Osteocyte (in vitro differentiated cells): ENCODE data around the gene SLC38A8. TPM values are rescaled to one million over a fixed set of nuclear protein-coding genes. Genes with fewer than 3 reads are reported as not detected.

Source experiments
- DNase-seq: peaks from one replicate; pipeline ENCODE4 v3.0.0; 2021; ENCODE audit warnings: mixed read lengths; ENCODE audit not compliant: unreplicated experiment; ENCODE audit errors: extremely low spot score
- H3K27ac Mint-ChIP-seq: one replicate; pipeline ENCODE4 v1.8.0; 2021; ENCODE audit warnings: mild to moderate bottlenecking, mixed read lengths; ENCODE audit not compliant: unreplicated experiment
- H3K27me3 Mint-ChIP-seq: one replicate; pipeline ENCODE4 v1.8.0; 2021; ENCODE audit warnings: mixed read lengths; ENCODE audit not compliant: unreplicated experiment
- H3K36me3 Mint-ChIP-seq: one replicate; pipeline ENCODE4 v1.8.0; 2021; ENCODE audit warnings: mixed read lengths; ENCODE audit not compliant: unreplicated experiment
- H3K4me1 Mint-ChIP-seq: one replicate; pipeline ENCODE4 v1.8.0; 2021; ENCODE audit warnings: mixed read lengths; ENCODE audit not compliant: unreplicated experiment
- H3K4me3 Mint-ChIP-seq: one replicate; pipeline ENCODE4 v1.8.0; 2021; ENCODE audit warnings: mild to moderate bottlenecking, moderate library complexity, mixed read lengths; ENCODE audit not compliant: unreplicated experiment
- H3K9me3 Mint-ChIP-seq: one replicate; pipeline ENCODE4 v1.8.0; 2021; ENCODE audit warnings: mixed read lengths; ENCODE audit not compliant: unreplicated experiment
- total RNA-seq: library from RNA; stranded (reverse); gene quantifications from 2 replicates; pipeline ENCODE4 v1.2.1, GENCODE V29; 2021
- TF ChIP-seq, protein P1 (sequence below): fragments of 200-600 bp; sonication (generic); IDR thresholded peaks from 2 replicates; pipeline ENCODE4 v1.5.0; 2021; ENCODE audit warnings: antibody characterized with exemption, mild to moderate bottlenecking, moderate library complexity

The SLC38A8 gene
- total RNA-seq, 1 donor from 2014 or later: not detected

DNA sequence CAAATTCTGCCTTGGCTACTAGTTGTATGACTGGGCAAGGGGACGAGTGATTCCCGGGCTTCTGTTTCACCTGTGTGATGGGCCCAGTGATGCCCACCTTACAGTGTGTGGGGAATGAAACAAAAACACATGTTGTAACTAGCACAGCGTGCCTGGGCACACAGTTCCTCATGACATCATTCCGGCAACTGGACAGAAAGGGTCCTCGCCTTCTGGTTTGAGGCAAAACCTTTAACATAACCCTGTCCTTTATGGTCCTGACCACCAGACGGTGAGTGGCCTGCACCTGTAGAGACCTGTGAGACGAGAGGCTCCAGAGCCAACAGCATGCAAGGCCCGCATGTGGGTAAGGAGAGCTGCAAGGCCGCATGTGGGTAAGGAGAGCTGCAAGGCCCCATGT lies 7.7 kb upstream of the SLC38A8 start:
- peaks cover 30% of the 10 kb centered on the region for H3K36me3 Mint-ChIP-seq
- H3K27ac Mint-ChIP-seq: no peak overlapping the region
- H3K4me3 Mint-ChIP-seq: no peak overlapping the region
- TF ChIP-seq, protein P1, sequence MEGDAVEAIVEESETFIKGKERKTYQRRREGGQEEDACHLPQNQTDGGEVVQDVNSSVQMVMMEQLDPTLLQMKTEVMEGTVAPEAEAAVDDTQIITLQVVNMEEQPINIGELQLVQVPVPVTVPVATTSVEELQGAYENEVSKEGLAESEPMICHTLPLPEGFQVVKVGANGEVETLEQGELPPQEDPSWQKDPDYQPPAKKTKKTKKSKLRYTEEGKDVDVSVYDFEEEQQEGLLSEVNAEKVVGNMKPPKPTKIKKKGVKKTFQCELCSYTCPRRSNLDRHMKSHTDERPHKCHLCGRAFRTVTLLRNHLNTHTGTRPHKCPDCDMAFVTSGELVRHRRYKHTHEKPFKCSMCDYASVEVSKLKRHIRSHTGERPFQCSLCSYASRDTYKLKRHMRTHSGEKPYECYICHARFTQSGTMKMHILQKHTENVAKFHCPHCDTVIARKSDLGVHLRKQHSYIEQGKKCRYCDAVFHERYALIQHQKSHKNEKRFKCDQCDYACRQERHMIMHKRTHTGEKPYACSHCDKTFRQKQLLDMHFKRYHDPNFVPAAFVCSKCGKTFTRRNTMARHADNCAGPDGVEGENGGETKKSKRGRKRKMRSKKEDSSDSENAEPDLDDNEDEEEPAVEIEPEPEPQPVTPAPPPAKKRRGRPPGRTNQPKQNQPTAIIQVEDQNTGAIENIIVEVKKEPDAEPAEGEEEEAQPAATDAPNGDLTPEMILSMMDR: no peak
- H3K4me1 Mint-ChIP-seq: no peaks in the 10 kb centered on the region
- H3K9me3 Mint-ChIP-seq: no peaks in the 10 kb centered on the region
- no peaks in the 10 kb centered on the region for H3K27me3 Mint-ChIP-seq
- DNase-seq: no peak

DNA sequence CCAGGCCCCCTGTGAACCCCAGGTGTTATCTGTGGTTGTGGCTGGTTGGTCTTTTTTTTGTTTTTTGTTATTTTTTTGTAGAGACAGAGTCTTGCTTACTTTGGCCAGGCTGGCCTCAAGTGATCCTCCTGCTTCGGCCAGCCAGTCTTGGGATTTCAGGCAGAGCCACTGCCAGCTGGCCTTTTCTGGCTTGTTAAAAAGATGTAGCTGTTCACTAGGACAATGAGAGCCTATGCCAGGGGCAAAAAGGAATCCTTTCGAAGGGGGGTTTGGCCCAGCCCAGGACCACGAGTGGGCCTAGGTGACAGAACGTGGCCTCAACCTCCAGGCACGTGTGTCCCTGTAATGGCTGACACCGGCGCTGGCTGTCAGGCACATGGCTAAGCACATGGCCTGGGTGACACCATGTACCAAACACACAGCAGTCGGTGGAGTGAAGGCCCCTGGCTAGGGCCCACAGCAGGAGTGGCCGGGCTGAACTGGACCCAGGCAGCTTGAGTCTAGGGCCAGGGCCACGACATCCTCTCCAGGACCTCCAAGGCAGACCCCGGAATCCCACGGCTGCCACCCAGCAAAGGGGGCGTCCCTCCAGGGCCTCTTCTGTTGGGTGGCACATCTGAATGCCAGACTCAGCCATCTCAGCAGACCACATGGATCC lies 6.9 kb upstream of the SLC38A8 start:
- H3K27ac Mint-ChIP-seq: no peak overlapping the region
- no peaks in the 10 kb centered on the region for H3K27me3 Mint-ChIP-seq
- H3K36me3 Mint-ChIP-seq: peaks cover 28% of the 10 kb centered on the region
- TF ChIP-seq, protein P1: no peak
- H3K9me3 Mint-ChIP-seq: no peaks in the 10 kb centered on the region
- no peak for DNase-seq
- no peaks in the 10 kb centered on the region for H3K4me1 Mint-ChIP-seq
- no peak overlapping the region for H3K4me3 Mint-ChIP-seq

DNA sequence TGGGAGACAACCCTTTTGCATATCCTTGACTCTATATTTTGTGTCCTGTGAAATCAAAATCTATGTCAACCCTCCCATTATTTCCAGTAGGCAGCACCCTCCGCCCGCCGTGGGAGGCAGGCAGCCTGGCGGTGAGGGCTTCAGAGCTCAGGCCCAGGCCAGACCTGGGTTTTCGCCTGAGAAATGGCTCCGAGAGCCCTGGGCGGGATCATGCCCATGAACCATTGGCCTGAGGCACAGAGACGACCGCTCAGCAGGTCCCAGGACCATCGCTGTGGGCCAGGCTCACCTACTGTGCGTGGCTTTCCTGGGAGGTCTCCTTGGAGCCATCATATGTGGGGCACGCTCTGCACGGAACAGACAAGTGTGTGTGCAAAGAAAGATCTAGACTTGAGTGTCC lies 6.3 kb upstream of the SLC38A8 start:
- H3K27ac Mint-ChIP-seq: no peak overlapping the region
- no peaks in the 10 kb centered on the region for H3K27me3 Mint-ChIP-seq
- no peak for DNase-seq
- H3K4me1 Mint-ChIP-seq: peaks cover under 1% of the 10 kb centered on the region
- H3K36me3 Mint-ChIP-seq: peaks cover 23% of the 10 kb centered on the region
- no peak overlapping the region for H3K4me3 Mint-ChIP-seq
- H3K9me3 Mint-ChIP-seq: no peaks in the 10 kb centered on the region
- TF ChIP-seq, protein P1: no peak

DNA sequence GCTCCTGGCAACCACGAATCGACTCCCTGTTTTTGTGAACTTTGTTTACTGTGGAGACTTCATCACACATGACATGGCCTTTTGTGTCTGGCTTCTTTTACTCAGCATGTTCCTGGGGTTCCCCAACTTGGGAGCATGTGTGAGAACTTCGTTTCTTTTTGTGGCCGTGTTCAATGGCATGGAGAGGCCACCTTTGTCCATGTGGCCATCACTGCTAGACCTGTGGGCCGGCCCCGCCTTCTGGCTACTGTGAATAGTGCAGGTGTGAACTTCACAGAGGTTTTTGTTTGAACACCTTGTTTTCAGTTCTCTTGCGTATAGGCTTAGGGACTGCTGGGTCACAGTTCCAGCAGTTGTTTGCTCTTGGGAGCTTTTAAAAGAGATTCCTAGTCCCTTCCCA lies 5.7 kb upstream of the SLC38A8 start:
- TF ChIP-seq, protein P1: no peak
- H3K27me3 Mint-ChIP-seq: no peaks in the 10 kb centered on the region
- peaks cover 3% of the 10 kb centered on the region for H3K4me1 Mint-ChIP-seq
- H3K4me3 Mint-ChIP-seq: no peak overlapping the region
- H3K9me3 Mint-ChIP-seq: no peaks in the 10 kb centered on the region
- H3K36me3 Mint-ChIP-seq: peaks cover 17% of the 10 kb centered on the region
- no peak for DNase-seq
- no peak overlapping the region for H3K27ac Mint-ChIP-seq

DNA sequence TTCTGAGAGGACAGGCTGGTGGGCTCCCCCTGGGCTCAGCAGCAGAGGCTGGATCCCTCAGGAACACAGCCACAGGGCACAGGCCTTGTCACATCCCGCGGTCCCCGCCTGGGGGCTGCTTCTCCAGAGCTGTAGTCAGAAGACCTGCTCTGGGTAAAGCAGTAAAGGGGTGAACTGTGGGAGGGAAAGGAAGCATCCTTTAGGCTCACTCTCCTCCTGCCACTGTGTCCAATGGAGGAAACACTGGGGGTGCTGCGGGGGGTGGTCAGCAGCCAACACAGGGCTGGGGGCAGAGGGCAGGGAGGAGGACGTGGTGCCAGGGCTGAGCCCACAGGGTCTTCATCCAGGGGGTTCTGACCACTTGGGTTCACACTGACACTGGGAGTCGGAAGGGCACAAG lies 5.0 kb upstream of the SLC38A8 start:
- Mint-ChIP-seq H3K27ac (no peak overlapping the region), H3K4me3 (no peak overlapping the region)
- no peak for DNase-seq

More for the DNA sequence above, 5.0 kb upstream of the SLC38A8 start:
- no peaks in the 10 kb centered on the region for H3K27me3 Mint-ChIP-seq
- peaks cover 11% of the 10 kb centered on the region for H3K36me3 Mint-ChIP-seq
- H3K4me1 Mint-ChIP-seq: peaks cover 3% of the 10 kb centered on the region
- no peaks in the 10 kb centered on the region for H3K9me3 Mint-ChIP-seq
- TF ChIP-seq, protein P1: no peak
